Colon (tissue), 2 donors: ENCODE data around the gene ACTRT2.

ENCODE experiments used
- FAIRE-seq: peaks from 2 replicates; lab custom pipeline; 2012; peaks lifted over from hg19 to GRCh38; lab: Jason Lieb, UNC
- donor health status: control.
- donor health status: control.

The ACTRT2 gene

GRCh38 chr1:3033040-3033789 lies 11.9 kb downstream of the ACTRT2 start:
- no peak for FAIRE-seq

DNA sequence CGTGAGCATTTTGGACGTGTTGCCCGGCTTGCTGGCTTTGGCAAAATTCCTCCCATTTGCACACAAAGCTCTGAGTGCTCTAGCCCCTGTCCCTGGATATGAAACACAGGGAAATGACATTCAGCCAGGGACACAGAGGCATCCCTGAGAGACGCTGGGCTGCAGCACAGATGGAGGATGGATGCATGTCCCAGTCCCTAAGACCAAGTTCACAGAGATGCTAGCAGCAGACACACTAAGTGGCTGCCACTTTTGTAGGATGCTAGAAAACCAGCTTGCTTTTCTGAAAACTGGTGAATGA lies 12.5 kb downstream of the ACTRT2 start:
- no peak for FAIRE-seq

GRCh38 chr1:3034162-3034561 lies 12.9 kb downstream of the ACTRT2 start:
- FAIRE-seq, result no peak

DNA sequence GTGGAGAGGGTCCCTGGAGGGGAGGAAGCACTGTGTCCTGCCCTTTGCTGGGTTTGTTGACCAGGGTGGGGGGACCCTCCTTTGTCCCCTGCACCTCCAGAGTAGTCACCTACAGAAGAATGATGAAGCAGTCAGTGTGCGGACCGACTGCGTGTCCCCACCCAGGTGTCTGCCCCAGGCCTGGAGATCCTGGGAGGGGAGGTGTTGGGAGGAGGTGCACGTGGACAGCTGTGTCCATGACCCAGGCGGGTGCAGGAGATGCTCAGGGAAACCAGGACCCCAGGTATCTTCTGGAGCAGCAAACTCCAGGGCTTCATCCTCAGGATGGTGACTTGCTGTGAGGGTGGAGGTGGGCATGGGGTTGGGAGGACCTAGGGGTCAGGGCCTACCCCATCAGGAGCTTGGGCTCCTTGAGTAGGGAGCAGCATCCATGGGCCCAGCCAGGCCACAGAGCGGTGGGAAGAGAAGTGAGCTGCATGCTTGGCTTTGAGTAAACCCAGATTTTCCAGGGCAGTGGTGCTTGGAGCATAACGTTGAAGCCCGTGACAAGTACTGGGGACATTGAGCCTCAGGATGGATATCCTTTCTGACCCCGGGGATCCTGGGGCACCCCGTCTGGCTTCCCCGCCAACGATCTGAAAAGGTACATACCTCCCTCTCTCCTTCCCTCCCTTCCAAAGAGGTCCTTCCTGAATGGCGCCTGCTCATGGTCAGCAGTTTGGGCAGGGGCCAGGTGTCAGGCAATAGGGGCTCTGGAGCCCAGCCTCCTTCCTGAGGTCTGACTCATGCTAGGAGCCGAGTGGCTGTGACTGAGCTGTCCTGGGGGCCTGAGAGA lies 13.7 kb downstream of the ACTRT2 start:
- FAIRE-seq, result no peak

DNA sequence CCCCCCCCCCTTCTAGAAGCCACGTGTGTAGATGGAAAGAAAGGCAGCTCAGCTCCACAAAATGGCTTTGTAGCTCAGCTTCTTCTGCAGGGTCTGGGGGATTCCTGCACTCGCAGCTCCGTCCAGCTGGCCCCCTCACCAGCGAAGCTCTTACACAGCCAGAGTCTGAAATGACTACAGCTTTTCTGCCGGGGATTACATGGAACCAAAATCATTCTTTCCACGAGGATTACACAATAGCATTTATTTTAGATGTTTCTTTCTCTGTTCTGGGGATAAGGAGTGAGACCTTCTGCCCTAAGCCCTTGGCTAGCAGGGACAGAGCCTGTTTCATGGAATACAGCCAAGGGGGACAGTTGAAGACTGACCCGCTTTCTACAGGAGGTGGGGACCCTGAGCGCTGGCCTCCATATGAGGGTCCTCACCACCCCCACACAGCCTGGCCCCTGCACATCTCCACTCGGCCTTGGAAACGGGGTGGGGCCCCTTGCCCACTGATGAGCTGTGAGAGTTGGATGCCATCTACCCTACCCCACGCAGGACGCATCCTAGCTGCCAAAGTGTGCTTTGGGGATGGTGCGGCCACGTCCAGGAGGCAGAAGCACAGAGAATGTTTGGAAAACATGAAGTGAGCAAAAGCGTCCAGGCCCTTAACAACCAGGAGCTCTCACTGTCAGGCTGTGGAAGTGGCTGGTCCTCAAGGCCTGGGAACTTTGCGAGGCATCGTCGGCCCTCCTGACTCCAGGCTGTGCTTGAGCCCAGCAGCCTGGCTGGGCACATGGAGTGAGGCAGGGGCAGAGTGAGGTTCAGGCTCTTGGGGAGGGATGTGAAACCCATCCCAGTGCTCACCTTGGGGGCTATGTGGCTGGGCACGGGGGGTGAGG lies 14.5 kb downstream of the ACTRT2 start:
- no peak for FAIRE-seq

- FAIRE-seq, result no peak
Measured at GRCh38 chr1:3036447-3037280, 15.4 kb downstream of the ACTRT2 start.

DNA sequence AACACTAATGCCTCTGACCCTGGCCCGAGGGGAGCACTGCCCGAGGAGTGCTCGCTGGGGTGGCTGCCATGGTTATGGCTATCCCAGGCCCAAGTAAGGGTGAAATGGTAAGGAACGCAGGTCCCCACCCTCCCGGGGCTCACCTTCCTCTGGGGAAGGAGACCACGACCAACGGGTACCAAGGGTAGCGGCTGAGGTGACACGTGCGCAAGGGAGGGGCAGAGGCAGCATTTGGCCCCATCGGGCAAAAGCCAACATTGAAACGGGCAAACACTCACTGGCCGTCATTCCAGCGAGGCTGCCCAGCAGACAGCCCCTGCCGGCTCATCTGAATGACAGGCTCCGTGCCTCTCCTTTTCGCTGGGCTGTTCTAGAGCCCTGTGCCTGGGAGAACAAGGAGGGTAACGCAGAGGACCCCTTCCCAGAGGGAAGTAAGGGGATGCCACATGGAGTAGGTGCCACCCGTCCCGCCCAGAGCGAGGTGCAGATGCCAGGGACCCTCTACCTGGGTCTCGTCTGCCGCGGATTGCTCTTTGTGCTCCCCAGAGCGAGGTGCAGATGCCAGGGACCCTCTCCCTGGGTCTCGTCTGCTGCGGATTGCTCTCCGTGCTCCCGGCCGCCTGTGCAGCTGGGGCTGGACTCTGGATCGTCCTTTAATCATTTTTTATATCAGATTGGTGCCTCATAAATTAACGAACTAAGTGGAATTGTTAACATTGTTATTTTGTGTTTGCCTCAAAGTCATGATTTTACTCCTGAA lies 16.2 kb downstream of the ACTRT2 start:
- FAIRE-seq, result no peak

- FAIRE-seq, result no peak
Measured at GRCh38 chr1:3038113-3038551, 16.9 kb downstream of the ACTRT2 start.

GRCh38 chr1:3038571-3039181 lies 17.4 kb downstream of the ACTRT2 start:
- FAIRE-seq, result no peak

DNA sequence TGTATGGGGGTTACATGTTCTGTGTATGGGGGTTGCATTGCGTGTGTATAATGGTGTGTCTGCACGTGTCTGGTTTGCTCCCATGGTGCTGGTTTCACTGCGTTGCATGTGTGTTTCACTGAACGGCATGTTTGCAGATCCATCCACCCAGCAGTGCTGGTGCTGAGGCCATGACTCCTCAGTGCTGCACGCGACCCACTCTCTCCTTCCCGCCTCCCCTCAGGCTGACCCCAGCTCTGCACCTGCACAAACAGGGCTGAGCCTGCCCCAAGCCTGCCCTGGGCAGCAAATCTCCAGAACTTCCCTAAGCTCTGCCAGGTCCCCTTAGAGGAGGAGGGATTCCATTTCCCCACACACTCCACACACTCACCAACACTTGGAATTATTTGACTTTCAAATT lies 18.7 kb downstream of the ACTRT2 start:
- FAIRE-seq, result no peak

GRCh38 chr1:3042481-3042880 lies 21.2 kb downstream of the ACTRT2 start:
- FAIRE-seq, result no peak

DNA sequence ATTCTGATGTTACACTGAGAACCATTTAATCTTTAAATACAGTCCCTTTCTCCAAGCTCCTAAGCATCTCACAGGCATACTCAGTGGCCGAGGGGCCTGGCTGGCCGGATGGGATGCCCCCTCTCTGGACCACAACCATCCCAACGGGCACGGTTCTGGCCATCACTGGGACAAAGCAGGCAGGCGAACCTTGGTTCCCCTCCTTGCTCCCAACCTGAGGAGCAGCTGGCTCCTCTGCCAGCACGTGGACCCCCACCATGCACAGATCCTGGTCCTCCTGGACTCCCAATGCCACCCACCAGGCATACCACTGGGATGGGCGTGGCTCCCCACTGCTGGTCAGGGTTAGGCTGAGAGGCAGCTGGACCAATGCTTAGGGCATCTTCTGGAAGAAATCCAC lies 27.9 kb downstream of the ACTRT2 start:
- no peak for FAIRE-seq

DNA sequence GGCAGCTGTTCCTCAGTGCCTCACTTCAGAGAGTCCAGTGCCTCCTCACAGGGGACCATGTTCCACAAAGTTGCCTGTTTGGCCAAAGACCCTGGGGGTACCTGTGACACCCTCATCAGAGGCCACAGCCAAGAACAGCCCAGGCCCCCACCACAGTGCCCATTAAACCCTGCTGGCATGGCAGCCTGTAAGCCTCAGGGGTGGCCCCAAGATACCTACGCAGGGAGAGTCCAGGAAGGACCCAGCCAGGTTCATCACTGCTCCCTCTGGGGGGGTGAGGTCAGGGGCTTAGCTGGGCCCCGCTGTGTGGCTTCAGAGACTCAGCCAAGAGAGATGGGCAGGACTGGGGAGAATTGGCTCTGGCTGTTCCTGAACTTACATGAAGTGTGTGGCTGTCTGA lies 28.6 kb downstream of the ACTRT2 start:
- FAIRE-seq, result no peak

GRCh38 chr1:3050603-3051002 lies 29.3 kb downstream of the ACTRT2 start:
- FAIRE-seq, result no peak

DNA sequence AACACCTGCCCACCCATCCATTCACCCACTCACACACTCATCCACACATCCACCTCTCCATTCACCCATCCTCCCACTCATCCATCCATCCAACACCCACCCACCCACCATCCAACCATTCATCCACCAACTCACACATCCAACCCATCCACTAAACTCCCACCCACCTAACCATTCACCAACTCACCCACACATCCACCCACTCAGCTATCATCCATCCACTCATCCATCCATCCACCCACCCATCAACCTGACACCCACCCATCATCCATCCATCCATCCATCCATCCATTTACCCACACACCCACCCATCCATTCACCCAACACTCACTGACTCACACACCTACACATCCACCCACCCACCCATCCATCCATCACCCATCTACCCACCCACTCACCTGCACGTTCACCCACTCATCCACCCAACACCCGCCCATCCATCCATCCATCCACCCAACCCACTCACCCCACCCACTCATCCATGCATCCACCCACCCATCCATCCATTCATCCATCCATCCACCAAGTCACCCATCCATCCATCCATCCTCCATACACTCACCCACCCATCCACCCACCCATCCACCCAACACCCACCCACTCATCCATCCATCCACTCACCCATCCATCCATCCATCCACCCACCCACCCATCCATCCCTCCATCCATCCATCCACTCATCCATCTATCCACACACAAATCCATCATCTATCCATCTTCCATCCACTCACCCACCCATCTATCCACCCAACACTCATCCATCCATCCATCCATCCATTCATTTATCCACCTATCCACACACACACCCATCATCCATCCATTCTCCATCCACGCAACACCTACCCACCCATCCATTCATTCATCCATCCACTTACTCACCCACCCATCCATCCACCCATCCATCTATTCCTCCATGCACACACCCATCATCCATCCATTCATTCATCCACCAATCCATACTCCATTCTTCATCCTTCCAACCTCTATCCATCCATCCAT lies 30.3 kb downstream of the ACTRT2 start:
- no peak for FAIRE-seq

- no peak for FAIRE-seq
Measured at GRCh38 chr1:3052501-3052900, 31.2 kb downstream of the ACTRT2 start.

- FAIRE-seq, result no peak
Measured at GRCh38 chr1:3053366-3053980, 32.2 kb downstream of the ACTRT2 start.

DNA sequence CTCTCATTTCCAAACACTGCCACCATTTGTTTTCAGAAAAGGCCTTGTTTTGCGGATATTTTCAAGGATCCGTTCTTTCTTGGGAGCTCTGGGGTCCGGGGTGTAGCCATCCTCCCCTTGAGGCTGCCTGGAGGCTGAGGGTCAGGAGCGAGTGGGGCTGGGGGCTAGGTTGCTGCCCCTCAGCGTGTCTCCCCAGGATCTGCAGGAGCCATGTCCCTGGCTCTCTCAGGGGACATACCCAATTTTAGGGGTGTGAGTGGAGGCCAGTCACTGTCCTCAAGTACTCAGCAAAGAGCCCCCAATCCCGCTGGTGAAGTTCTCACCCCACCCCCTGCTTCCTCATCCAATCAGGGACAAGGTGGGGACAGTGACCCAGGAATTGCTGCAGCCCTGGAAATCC lies 32.7 kb downstream of the ACTRT2 start:
- FAIRE-seq, result no peak

- no peak for FAIRE-seq
Measured at GRCh38 chr1:3054474-3054873, 33.2 kb downstream of the ACTRT2 start.
